ENCODE measurements around the gene CYP26C1. TPM values are rescaled to one million over a fixed set of nuclear protein-coding genes. Genes with fewer than 3 reads are reported as not detected.

CYP26C1 gene
- total and polyA plus RNA-seq, 2 of the 4 experiments (the other 2 are of a cell fraction) = 0.02 TPM; not detected in 1

DNA sequence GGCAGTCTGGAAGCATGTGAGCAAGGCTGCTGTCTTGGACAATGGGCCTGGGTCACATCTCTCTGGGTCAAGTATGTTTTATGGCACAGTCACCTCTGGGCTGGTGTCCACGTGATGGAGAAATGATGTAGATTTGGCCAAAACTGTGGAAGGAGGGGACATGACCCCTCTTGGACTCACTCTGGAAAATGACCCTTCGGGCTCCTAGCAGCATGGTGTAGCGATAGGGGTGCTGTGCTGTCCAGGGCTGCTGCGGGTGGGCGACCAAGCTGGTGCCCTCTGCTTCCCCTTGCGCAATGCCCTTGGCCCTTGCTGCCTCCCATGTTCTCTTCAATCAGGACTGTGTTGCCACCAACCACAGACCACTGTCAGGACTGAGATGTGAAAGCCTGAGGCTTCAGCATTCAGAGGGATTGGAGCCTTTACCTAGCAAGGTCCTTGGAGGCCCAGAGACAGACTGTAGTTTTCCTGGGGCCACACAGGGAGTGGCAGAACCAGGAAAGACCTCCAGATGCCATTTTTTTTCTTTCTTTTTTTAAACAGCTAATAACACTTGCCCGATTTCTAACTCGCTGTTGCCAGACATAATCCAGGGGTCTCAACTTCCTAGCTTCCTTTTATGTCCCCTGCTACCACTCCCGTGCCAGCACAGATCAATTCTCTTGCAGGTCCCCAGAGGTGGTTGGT, 19.2 kb downstream of the CYP26C1 start:
- Histone ChIP-seq H3K36me3 (ENCODE audit: control insufficient read depth, insufficient read depth, low read length) (no peaks in the 10 kb centered on the region), H3K9ac (ENCODE audit: low read depth, low read length) (no peak overlapping the region), H2AFZ (replicated peaks; ENCODE audit: low read length, poor library complexity) (peak overlapping the region; percentile 71), H3K56ac (ENCODE audit: extremely low read depth, insufficient read depth, low read length) (no peak overlapping the region), H3K9me3 (ENCODE audit: control insufficient read depth, insufficient read depth, low read length) (no peaks in the 10 kb centered on the region), H3K4me3 (ENCODE audit: insufficient read depth, low read depth, low read length) (no peak overlapping the region), H4K20me1 (ENCODE audit: insufficient read depth, low read length) (no peaks in the 10 kb centered on the region), H4K8ac (ENCODE audit: low read depth in 2 of 2, low read length in 2 of 2) (peak overlapping the region in 1 of 2 experiments; percentile 41; a peak in 1 of 4 replicates), H3K4me1 (ENCODE audit: control insufficient read depth, insufficient read depth, low read length) (peaks cover 2% of the 10 kb centered on the region; the same call in 1 of the 2 replicates), H2BK20ac (ENCODE audit: low read depth, low read length) (no peak overlapping the region), H4K5ac (ENCODE audit: low read depth, low read length) (no peak overlapping the region), H3K18ac (ENCODE audit: low read depth, low read length) (no peak overlapping the region), H3K4ac (ENCODE audit: low read depth, low read length) (no peak overlapping the region), H2AK5ac (ENCODE audit: low read depth, low read length) (no peak overlapping the region), H2AK9ac (replicated peaks; ENCODE audit: low read depth, low read length, poor library complexity) (no peak overlapping the region), H2BK120ac (ENCODE audit: low read depth, low read length) (no peak overlapping the region; the same call in 1 of the 2 replicates), H3K27me3 (ENCODE audit: control insufficient read depth, insufficient read depth, low read length) (peaks cover 30% of the 10 kb centered on the region), H3K14ac (replicated peaks; ENCODE audit: low read depth, low read length) (0 out of 2 replicates have a peak overlapping the region, but pooled peaks have one; percentile 18), H2BK5ac (ENCODE audit: low read depth, low read length, poor library complexity, severe bottlenecking) (no peak overlapping the region), H3K79me1 (ENCODE audit: low read depth in 1 of 2, low read length in 2 of 2) (no peaks in the 10 kb centered on the region), H3K27ac (ENCODE audit: insufficient read depth, low read length) (no peak overlapping the region), H4K91ac (ENCODE audit: insufficient read depth, low read depth, low read length) (no peak overlapping the region), H3K9me1 (ENCODE audit: insufficient read depth, low read length) (no peaks in the 10 kb centered on the region), H3K23ac (ENCODE audit: low read depth, low read length) (no peak overlapping the region), H2BK15ac (ENCODE audit: low read depth, low read length) (no peak overlapping the region), H3K4me2 (ENCODE audit: low read depth, low read length) (peak overlapping the region; percentile 81)
- BruUV-seq (replicated peaks) = no TSS peak
- ChIA-PET POLR2A (ENCODE audit: unreplicated experiment) (interaction anchor here (0.5 kb wide), 1 partner anchor 21 kb away, joined by 3 read pairs; no protein-coding TSS in a partner anchor), CTCF (interaction anchor here (0.7 to 1.4 kb wide), 5 partner anchors 12 to 1832 kb away, joined by 3 to 5 read pairs (median 4); no protein-coding TSS in a partner anchor)
- in situ Hi-C loops (cut with MboI; ENCODE audit: low sequenced_read_pairs) = loop anchor here (5.0 to 10.0 kb wide), 2 partner anchors 212 to 435 kb away; no protein-coding TSS in a partner anchor
- dilution Hi-C loops (cut with HindIII; ENCODE audit: low sequenced_read_pairs, unreplicated experiment) = no loop called here
- intact Hi-C loops (cut with micrococcal nuclease) = loop anchor here (1.0 to 2.0 kb wide), 3 partner anchors 209 to 431 kb away; no protein-coding TSS in a partner anchor
- WGBS, 2 experiments (ENCODE audit: extremely low coverage in 2 of 2, insufficient read length in 1 of 2) = 67% methylated on average over 3 of the region's 9 CpGs; no CpG with 5 or more reads in 1 of the 2 experiments
- TF ChIP-seq CEBPB (IDR thresholded peaks at IDR 0.05; ENCODE audit: low read depth, low read length) (peak; percentile 70), MXI1 (IDR thresholded peaks at IDR 0.05; ENCODE audit: borderline replicate concordance, low read depth, low read length) (no peak)
- no peak for ATAC-seq (ENCODE audit: low read depth)
- DNase-seq = no peak
